Breast epithelium (tissue), 4 donors: ENCODE measurements around the gene F12. TPM values are rescaled to one million over a fixed set of nuclear protein-coding genes. Genes with fewer than 3 reads are reported as not detected.

Experiments used
- DNase-seq, 2 donors: peaks; one replicate each; pipeline ENCODE4 v3.0.0-alpha.2; 2019; ENCODE audit warnings: low spot score in 2 of 2
- H3K27ac ChIP-seq, 2 donors: fragments of 200-600 bp; sonication (generic) in 1 of 2; one replicate each; pipeline ENCODE4 v1.5.1; 2016 to 2019; ENCODE audit warnings: mild to moderate bottlenecking in 1 of 2
- H3K27me3 ChIP-seq, 2 donors: fragments of 200-600 bp; sonication (generic) in 1 of 2; one replicate each; pipeline versions ENCODE4 v1.5.1 to v1.6.0; 2017 to 2019; ENCODE audit warnings: control low read depth in 1 of 2, mild to moderate bottlenecking in 1 of 2
- H3K36me3 ChIP-seq: fragments of 200-600 bp; one replicate; pipeline ENCODE4 v1.5.1; 2019
- H3K4me1 ChIP-seq, 2 donors: fragments of 200-600 bp; sonication (generic); one replicate each; pipeline ENCODE4 v1.5.1; 2016 to 2019; ENCODE audit warnings: control low read depth in 1 of 2
- H3K4me3 ChIP-seq, 3 donors: fragments of 200-600 bp; sonication (generic); 1 replicate in 2 of 3; 2 replicates in 1 of 3; pipeline ENCODE4 v1.5.1; 2016 to 2019; ENCODE audit warnings: mild to moderate bottlenecking in 3 of 3, moderate library complexity in 2 of 3
- H3K9me3 ChIP-seq, 2 donors: fragments of 200-600 bp; sonication (generic) in 1 of 2; one replicate each; pipeline ENCODE4 v1.5.1; 2016 to 2019; ENCODE audit warnings: control low read depth in 1 of 2
- CTCF ChIP-seq, 3 donors: fragments of 450-650 bp; IDR thresholded peaks; one replicate each; pipeline ENCODE4 v1.5.1; 2016 to 2017; ENCODE audit warnings: antibody characterized with exemption in 3 of 3, mild to moderate bottlenecking in 3 of 3, moderate library complexity in 3 of 3
- POLR2A ChIP-seq: fragments of 450-650 bp; IDR thresholded peaks from one replicate; pipeline ENCODE4 v1.6.1; 2016; ENCODE audit warnings: antibody characterized with exemption, mild to moderate bottlenecking, moderate library complexity
- POLR2AphosphoS5 ChIP-seq, 3 donors: sonication (generic); formaldehyde crosslinking; IDR thresholded peaks; one replicate each; pipeline ENCODE4 v1.6.1; 2017; ENCODE audit warnings: antibody characterized with exemption in 3 of 3
- intact Hi-C: fragments of 100-400 bp; cut with DNase I; formaldehyde crosslinking; loops from one replicate; pipeline ENCODE4 v1.15.1; 2023; ENCODE audit warnings: low total_unique reads
- total RNA-seq, 3 donors: library from RNA; depleted of rRNA; stranded (reverse); fragments of >200 nt; gene quantifications; one replicate each; pipeline ENCODE4 v1.1.0, GENCODE V29; 2016

The F12 gene
- total RNA-seq, 3 donors from 2014 or later, result 0.64 to 2.9 (median 2.6) TPM

DNA sequence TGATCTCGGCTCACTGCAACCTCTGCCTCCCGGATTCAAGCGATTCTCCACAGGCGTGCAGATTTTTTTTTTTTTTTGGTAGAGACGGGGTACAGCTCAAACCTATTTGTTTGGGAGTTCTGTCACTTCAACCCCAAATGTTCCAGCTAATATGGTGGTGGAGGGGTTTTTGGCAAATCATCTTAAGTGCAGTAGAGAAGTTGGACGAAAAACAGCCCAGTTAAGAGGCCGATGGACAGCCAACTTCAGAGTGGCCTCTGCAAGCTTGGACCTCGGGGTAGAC lies 36.5 kb upstream of the F12 start:
- intact Hi-C loops, result loop anchor here (5.0 kb wide), 1 partner anchor 39 kb away; the partner anchor contains the start of gene F12
- no peaks in the 10 kb centered on the region for H3K36me3 ChIP-seq
- H3K4me1 ChIP-seq, result peaks cover 0 to 13% of the 10 kb centered on the region in 2 donors
- no peaks in the 10 kb centered on the region for H3K9me3 ChIP-seq
- TF ChIP-seq CTCF (IDR thresholded peaks at IDR 0.05) (no peak), POLR2A (no peak), POLR2AphosphoS5 (IDR thresholded peaks at IDR 0.05) (no peak)
- peak overlapping the region in 2 of 3 donors; percentile 60 to 68 for H3K4me3 ChIP-seq
- peak overlapping the region in 1 of 2 donors; percentile 32 for H3K27ac ChIP-seq
- no peak for DNase-seq
- H3K27me3 ChIP-seq, result peaks cover 0 to 3% of the 10 kb centered on the region in 2 donors

- no peak overlapping the region for H3K4me3 ChIP-seq
- TF ChIP-seq CTCF (IDR thresholded peaks at IDR 0.05) (no peak), POLR2AphosphoS5 (IDR thresholded peaks at IDR 0.05) (no peak), POLR2A (no peak)
- intact Hi-C loops, result loop anchor here (5.0 kb wide), 1 partner anchor 38 kb away; the partner anchor contains the start of gene F12
- peaks cover 0 to 13% of the 10 kb centered on the region in 2 donors for H3K4me1 ChIP-seq
- H3K36me3 ChIP-seq, result no peaks in the 10 kb centered on the region
- no peaks in the 10 kb centered on the region for H3K9me3 ChIP-seq
- DNase-seq, result no peak
- no peak overlapping the region for H3K27ac ChIP-seq
- H3K27me3 ChIP-seq, result peaks cover 0 to 3% of the 10 kb centered on the region in 2 donors
Measured at GRCh38 chr5:177445052-177445916, 35.9 kb upstream of the F12 start.

GRCh38 chr5:177444106-177445051 lies 35.0 kb upstream of the F12 start:
- Histone ChIP-seq H3K4me3 (no peak overlapping the region), H3K27me3 (peaks cover 0 to 3% of the 10 kb centered on the region in 2 donors)

GRCh38 chr5:177443144-177443983 lies 34.0 kb upstream of the F12 start:
- Histone ChIP-seq H3K9me3 (no peaks in the 10 kb centered on the region), H3K4me1 (peaks cover 0 to 13% of the 10 kb centered on the region in 2 donors), H3K27ac (no peak overlapping the region), H3K36me3 (no peaks in the 10 kb centered on the region), H3K4me3 (no peak overlapping the region), H3K27me3 (peaks cover 0 to 3% of the 10 kb centered on the region in 2 donors)
- DNase-seq, result no peak
- TF ChIP-seq POLR2A (no peak), CTCF (IDR thresholded peaks at IDR 0.05) (no peak)
- intact Hi-C loops, result no loop called here

More at GRCh38 chr5:177444106-177445051, 35.0 kb upstream of the F12 start:
- Histone ChIP-seq H3K9me3 (no peaks in the 10 kb centered on the region), H3K4me1 (peaks cover 0 to 13% of the 10 kb centered on the region in 2 donors), H3K36me3 (no peaks in the 10 kb centered on the region), H3K27ac (no peak overlapping the region)
- TF ChIP-seq POLR2A, result no peak
- no peak for TF ChIP-seq POLR2AphosphoS5 (IDR thresholded peaks at IDR 0.05)
- TF ChIP-seq CTCF (IDR thresholded peaks at IDR 0.05), result no peak
- intact Hi-C loops, result loop anchor here (5.0 kb wide), 1 partner anchor 37 kb away; the partner anchor contains the start of gene F12
- DNase-seq, result no peak
